Gastrocnemius medialis (tissue), 4 donors: Measurements from ENCODE around the gene ERFL.

Source experiments
- POLR2A ChIP-seq, 2 donors: fragments of 450-650 bp; IDR thresholded peaks; one replicate each; pipeline ENCODE4 v1.6.1; 2017; ENCODE audit warnings: antibody characterized with exemption in 2 of 2, mild to moderate bottlenecking in 2 of 2, moderate library complexity in 2 of 2
- TF ChIP-seq, protein P1 (sequence below), 5 experiments: fragments of 450-650 bp in 3 of 5; fragments of 200-600 bp in 2 of 5; sonication (generic) in 2 of 5; IDR thresholded peaks in 4 of 5; conservative IDR thresholded peaks in 1 of 5; 1 replicate in 4 of 5; 2 replicates in 1 of 5; pipeline ENCODE4 v1.5.1; 2016 to 2019; ENCODE audit warnings: antibody characterized with exemption in 5 of 5, mild to moderate bottlenecking in 3 of 5, moderate library complexity in 3 of 5

DNA sequence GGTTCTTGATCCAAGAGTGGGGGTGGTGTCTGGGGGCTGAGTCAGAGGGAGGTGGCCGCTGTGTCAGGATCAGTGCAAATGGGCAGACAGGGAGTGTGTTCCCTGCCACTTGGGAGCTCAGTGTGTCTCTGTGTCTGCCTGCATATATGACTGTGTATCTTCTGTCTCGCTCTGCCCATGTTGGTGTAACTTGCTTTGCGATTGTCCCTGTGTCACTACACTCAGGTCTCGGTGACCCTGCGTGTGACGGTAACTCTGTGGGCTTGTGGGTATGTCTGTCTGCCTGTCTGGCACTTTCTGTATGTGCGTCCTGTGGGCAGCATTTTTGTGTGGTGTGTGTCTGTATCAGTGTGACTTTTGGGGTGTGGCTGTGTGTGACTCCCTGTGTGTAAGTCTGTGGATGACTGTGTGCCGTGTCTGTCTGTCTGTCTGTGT is 8.2 kb upstream of the ERFL start:
- no peak for TF ChIP-seq POLR2A (IDR thresholded peaks at IDR 0.05)
- TF ChIP-seq, protein P1, sequence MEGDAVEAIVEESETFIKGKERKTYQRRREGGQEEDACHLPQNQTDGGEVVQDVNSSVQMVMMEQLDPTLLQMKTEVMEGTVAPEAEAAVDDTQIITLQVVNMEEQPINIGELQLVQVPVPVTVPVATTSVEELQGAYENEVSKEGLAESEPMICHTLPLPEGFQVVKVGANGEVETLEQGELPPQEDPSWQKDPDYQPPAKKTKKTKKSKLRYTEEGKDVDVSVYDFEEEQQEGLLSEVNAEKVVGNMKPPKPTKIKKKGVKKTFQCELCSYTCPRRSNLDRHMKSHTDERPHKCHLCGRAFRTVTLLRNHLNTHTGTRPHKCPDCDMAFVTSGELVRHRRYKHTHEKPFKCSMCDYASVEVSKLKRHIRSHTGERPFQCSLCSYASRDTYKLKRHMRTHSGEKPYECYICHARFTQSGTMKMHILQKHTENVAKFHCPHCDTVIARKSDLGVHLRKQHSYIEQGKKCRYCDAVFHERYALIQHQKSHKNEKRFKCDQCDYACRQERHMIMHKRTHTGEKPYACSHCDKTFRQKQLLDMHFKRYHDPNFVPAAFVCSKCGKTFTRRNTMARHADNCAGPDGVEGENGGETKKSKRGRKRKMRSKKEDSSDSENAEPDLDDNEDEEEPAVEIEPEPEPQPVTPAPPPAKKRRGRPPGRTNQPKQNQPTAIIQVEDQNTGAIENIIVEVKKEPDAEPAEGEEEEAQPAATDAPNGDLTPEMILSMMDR (IDR thresholded peaks at IDR 0.05 in 4 of 5, conservative IDR thresholded peaks at IDR 0.05 in 1 of 5): no peak
